Measurements from ENCODE around the gene CD59. TPM values are rescaled to one million over a fixed set of nuclear protein-coding genes. Genes with fewer than 3 reads are reported as not detected.
"Not testable (repeated sequence)": the region's sequence is repeated elsewhere in the genome, so short reads cannot be mapped to it uniquely, and the experiment has no call there.

The CD59 gene
- polyA plus RNA-seq, 3 donors, result 288 to 339 (median 306) TPM

GRCh38 chr11:33743291-33743690 lies 7.1 kb upstream of the CD59 start:
- no peak for DNase-seq (ENCODE audit: low read depth in 3 of 3, low spot score in 2 of 3)

DNA sequence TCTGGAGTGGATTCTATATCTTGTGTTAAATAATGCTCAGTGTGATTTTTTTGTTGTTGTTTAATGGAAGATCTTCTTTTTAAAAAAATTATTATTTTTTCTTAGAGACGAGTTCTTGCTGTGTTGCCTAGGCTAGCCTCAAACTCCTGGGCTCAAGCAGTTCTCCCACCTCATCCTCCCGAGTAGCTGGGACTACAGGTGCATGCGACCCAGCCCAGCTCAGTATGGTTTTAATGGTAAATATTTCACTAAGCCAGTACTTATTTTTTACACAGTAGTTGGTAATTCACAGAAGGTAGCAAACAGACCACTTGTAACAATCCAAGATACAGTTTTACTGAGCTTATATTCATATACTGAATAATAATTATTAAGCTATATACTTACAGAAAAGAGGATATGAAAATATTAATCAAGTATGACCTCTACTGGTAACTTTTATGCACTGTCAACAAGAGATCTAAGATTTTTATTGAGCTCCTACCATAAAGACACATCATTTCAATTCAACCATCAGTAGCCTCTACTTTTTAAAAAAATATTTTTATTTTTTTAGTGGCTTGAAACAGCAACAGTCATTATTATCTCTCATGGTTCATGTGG lies 6.1 kb upstream of the CD59 start:
- DNase-seq (ENCODE audit: low read depth in 3 of 3, low spot score in 2 of 3), result no peak

DNA sequence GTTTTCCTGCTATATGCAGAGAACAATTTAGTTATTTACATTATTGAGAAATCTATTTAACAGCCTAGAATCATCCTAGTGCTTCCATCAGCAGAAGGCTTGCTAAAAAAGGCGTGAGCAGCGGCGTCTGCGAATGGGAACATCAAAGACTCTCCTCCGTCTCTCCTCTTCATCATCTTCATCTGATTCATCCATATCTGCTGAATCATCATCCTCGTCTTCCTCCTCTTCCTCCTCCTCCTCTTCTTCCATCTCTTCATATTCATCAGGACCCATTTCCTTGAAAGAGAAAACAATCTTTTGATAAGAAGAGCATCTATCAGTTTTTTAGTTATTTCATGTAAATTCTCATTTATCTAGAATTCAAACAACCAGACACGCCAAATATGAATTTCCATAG lies 5.6 kb upstream of the CD59 start:
- DNase-seq (ENCODE audit: low read depth in 3 of 3, low spot score in 2 of 3), result no peak

- DNase-seq (ENCODE audit: low read depth in 3 of 3, low spot score in 2 of 3), result no peak
Measured at GRCh38 chr11:33737362-33737821, 1.2 kb upstream of the CD59 start.

- no peak for DNase-seq (ENCODE audit: low read depth in 3 of 3, low spot score in 2 of 3)
Measured at GRCh38 chr11:33735271-33736147, 714 bp downstream of the CD59 start.

DNA sequence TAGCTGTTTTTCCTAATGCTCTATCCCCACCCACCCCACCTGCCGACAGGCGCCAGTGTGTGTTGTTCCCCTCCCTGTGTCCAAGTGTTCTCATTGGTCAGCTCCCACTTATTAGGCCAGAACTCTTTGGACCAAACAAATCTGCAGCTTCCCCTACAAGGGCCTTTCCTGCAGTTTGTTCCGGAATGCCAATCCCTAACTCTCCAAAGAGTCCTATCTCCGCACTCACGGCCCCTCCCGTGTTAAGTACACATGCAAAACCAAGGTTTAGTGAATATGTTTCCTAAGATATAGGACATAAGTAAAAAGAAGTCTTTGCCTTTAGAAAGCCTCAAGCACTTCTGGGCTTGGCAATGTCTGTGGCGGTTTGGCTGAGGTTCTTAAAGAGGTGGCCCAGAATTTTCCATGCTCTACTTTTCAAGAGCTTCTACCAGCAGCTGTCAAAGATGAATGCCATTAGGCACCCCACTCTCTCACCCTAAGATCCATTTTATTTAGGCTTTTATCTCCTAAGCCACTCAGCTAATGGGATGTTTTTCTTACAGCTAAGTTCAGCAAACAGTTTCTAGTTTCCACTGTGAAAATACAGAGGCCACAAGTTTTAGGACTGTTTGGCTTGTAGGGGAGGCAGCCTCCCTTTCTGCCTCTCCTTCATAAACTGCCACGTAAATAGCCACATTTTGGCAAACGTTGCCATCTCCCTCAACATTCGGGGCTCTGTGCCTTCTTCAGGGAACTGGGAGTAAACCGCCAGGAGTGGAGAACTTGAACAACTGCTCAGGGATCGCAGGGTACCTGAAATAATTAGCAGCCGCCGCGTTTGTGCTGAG lies 1.6 kb downstream of the CD59 start:
- no peak for DNase-seq (ENCODE audit: low read depth in 3 of 3, low spot score in 2 of 3)

DNA sequence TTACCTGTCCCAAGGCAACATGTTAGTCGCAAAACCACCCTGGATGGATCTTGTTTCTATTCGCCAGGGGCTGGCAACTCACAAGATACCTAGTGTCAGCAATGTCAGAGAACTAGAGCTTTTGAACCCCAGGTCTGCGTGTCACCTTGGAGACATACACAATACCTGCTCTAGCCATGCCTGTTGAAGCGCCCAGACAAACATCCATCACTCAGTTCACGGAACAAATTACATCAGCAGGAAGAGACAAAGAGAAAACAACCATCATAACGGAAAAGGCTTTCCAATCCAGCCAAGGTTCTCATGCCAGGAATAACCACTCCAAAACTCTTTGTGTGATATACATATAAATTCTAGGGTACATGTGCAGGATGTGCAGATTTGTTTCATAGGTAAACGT lies 2.2 kb downstream of the CD59 start:
- no peak for DNase-seq (ENCODE audit: low read depth in 3 of 3, low spot score in 2 of 3)

- DNase-seq (ENCODE audit: low read depth in 3 of 3, low spot score in 2 of 3), result no peak
Measured at GRCh38 chr11:33731723-33732531, 4.3 kb downstream of the CD59 start.

- no peak for DNase-seq (ENCODE audit: low read depth in 3 of 3, low spot score in 2 of 3)
Measured at GRCh38 chr11:33730716-33731115, 5.5 kb downstream of the CD59 start.

DNA sequence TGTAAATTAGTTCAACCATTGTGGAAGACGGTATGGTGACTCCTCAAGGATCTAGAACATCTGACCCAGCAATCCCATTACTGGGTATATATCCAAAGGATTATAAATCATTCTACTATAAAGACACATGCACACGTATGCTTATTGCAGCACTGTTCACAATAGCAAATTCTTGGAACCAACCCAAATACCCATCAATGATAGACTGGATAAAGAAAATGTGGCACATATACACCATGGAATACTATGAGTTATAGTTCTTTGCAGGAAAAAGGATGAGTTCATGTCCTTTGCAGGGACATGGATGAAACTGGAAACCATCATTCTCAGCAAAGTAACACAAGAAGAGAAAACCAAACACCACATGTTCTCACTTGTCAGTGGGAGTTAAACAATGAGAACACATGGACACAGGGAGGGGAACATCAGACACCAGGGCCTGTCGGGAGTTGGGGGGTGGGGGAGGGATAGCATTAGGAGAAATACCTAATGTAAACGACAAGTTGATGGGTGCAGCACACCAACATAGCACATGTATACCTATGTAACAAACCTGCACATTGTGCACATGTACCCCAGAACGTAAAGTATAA lies 7.1 kb downstream of the CD59 start:
- not testable (repeated sequence) for DNase-seq (ENCODE audit: low read depth in 3 of 3, low spot score in 2 of 3)

DNA sequence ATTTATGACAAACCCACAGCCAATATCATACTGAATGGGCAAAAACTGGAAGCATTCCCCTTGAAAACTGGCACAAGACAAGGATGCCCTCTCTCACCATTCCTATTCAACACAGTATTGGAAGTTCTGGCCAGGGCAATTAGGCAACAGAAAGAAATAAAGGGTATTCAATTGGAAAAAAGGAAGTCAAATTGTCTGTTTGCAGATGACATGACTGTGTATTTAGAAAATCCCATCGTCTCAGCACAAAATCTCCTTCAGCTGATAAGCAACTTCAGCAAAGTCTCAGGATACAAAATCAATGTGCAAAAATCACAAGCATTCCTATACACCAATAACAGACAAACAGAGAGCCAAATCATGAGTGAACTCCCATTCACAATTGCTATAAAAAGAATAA lies 8.7 kb downstream of the CD59 start:
- DNase-seq (ENCODE audit: low read depth in 3 of 3, low spot score in 2 of 3), result not testable (repeated sequence)

DNA sequence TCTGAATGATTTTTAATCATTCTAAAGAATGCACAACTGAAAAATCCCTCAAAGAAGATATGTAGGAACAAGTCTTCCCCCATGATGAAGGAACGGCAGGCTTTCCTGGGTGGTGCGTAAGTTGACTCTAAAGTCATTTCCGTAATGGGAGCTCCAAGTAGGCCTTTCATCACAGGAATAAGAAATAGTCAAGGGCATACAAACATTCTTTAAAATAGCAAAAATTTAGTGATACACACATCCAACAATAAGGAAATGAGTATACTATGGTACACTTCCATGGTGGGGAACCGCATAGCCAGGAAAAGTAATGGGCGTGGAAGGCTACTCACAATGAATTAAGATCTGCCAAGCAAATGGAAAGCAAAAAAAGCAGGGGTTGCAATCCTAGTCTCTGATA lies 10.7 kb downstream of the CD59 start:
- no peak for DNase-seq (ENCODE audit: low read depth in 3 of 3, low spot score in 2 of 3)

DNA sequence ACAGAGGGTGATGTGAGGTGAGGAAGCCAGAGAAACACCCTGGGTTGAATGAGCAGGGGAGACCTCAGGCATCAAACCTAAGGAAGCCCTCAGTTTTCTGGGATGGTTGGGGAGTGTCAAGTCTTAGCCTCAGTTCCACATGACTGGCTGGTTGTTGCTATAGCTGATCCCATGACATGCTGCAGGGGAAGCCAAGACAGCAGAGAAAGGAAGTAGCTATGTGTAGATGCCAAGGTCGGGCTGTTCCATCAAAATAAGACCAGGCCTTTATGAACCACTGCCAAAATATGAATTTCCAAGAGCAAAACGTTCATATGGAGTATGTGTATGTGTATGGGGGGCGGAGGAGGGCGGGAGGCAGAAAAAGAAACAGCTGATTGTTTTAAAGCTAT lies 11.6 kb downstream of the CD59 start:
- no peak for DNase-seq (ENCODE audit: low read depth in 3 of 3, low spot score in 2 of 3)

DNA sequence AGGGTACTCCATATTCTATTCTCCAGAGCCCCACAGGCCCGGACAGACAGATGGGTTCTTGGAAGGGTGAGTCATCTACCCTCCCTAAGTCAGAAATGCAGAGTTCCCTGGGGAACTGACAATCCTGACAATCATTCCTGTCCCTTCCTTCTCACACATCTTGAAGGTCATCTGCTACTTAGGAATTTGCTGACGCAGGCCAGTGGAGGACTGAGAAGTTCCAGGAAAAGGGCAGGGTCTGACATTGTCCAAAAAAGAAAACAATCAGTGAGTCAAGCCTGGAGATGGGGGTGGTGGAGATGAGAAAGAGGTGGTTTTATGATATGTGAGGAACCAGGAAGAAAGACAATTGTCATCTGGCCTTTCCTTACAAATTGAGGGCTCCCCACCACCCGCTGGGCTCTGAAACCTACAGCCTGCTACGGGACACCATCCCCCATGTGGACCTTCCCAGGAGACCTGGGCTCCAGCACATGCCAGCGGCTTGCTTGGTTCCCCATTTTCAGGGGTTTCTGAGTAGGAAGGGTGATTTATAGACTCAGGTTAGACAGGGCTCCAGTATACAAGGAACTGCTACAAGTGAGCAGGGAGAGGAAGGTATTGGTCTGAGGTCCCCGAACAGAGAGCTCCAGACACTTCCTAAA lies 12.9 kb downstream of the CD59 start:
- no peak for DNase-seq (ENCODE audit: low read depth in 3 of 3, low spot score in 2 of 3)

GRCh38 chr11:33722590-33723234 lies 13.5 kb downstream of the CD59 start:
- DNase-seq (ENCODE audit: low read depth in 3 of 3, low spot score in 2 of 3), result no peak

GRCh38 chr11:33721984-33722383 lies 14.2 kb downstream of the CD59 start:
- no peak for DNase-seq (ENCODE audit: low read depth in 3 of 3, low spot score in 2 of 3)

GRCh38 chr11:33721426-33721825 lies 14.8 kb downstream of the CD59 start:
- no peak for DNase-seq (ENCODE audit: low read depth in 3 of 3, low spot score in 2 of 3)

DNA sequence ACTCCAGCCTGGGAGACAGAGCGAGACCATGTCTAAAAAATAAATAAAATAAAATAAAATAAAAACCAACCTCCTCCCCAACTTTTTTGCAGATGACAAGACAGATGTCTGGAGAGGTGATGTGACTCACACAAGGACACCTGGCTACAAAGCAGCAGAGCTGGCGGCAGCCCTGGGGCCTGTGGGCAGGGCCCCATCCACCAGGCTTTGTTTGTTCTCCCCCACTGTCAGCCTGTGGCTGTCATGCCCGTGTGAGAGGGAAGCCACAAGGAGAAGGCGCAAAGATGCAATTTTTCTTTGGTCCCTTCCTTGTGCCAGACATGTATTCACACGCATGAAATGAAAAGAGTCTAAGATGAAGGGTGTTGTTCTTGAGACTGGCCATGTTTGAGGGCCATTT lies 16.6 kb downstream of the CD59 start:
- no peak for DNase-seq (ENCODE audit: low read depth in 3 of 3, low spot score in 2 of 3)

DNA sequence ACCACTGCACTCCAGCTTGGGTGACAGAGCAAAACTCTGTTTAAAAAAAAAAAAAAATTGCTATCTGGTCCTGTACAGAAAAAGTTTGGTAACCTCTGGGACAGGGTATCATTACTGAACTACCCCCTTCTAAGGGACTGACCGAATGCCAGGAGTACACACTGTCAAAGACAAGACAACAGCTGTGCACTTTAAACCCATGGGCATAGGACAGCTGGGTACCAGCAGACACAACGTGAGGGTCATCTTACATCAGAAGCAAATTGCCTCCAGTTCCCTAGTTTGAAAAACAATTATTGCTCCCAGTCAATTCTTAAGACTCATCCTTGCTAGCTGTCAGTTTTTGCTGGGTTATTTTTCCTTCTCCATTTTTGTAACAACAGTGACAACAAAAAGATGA lies 17.8 kb downstream of the CD59 start:
- DNase-seq (ENCODE audit: low read depth in 3 of 3, low spot score in 2 of 3), result no peak

Measured in right renal cortex interstitium (tissue), 3 donors.